ENCODE measurements around the gene ZNRD2. TPM values are rescaled to one million over a fixed set of nuclear protein-coding genes. Genes with fewer than 3 reads are reported as not detected.

Gene ZNRD2
- total and polyA plus RNA-seq, 2 of the 8 experiments (the other 6 are each of a cell fraction or from before 2014, with no cell fraction given): 53.4 to 125 TPM

GRCh38 chr11:65562788-65563187 lies 7.5 kb upstream of the ZNRD2 start (continued):
- no peak for TF ChIP-seq CHD7 (IDR thresholded peaks at IDR 0.05; ENCODE audit: insufficient replicate concordance, low read length)
- no peak for TF ChIP-seq GTF2F1 (IDR thresholded peaks at IDR 0.05; ENCODE audit: borderline replicate concordance, low read depth, low read length)
- TF ChIP-seq SP2 (IDR thresholded peaks at IDR 0.05; ENCODE audit: low read length): no peak
- TF ChIP-seq TBP (IDR thresholded peaks at IDR 0.05; ENCODE audit: low read depth, low read length): no peak
- TF ChIP-seq POLR2A (IDR thresholded peaks at IDR 0.05; ENCODE audit: control extremely low read depth in 1 of 2, low read depth in 2 of 2, low read length in 2 of 2): no peak
- TF ChIP-seq JUND (IDR thresholded peaks at IDR 0.05; ENCODE audit: low read length): no peak
- TF ChIP-seq KDM5A (IDR thresholded peaks at IDR 0.05; ENCODE audit: low read length): no peak
- no peak for TF ChIP-seq CREB1 (IDR thresholded peaks at IDR 0.05)
- TF ChIP-seq PHF8 (conservative IDR thresholded peaks at IDR 0.05; ENCODE audit: low read depth, low read length): no peak
- no peak for TF ChIP-seq POLR2AphosphoS5 (IDR thresholded peaks at IDR 0.05; ENCODE audit: low read depth, low read length)
- TF ChIP-seq CHD2 (IDR thresholded peaks at IDR 0.05; ENCODE audit: low read length): no peak
- TF ChIP-seq NRF1 (IDR thresholded peaks at IDR 0.05; ENCODE audit: low read depth, low read length): no peak
